ENCODE data around the gene ADAM15.

Gene ADAM15

GRCh38 chr1:155050560-155051341, at the start of gene ADAM15:
Gene ADAM15, plus strand, starts transcription at chr1:155051316. Its CDS starts 71 bp downstream, at chr1:155051387.
- no peak for DNase-seq

GRCh38 chr1:155001425-155001674, 49.8 kb upstream of the ADAM15 start:
- no peak for DNase-seq

GRCh38 chr1:155001675-155002463, 49.2 kb upstream of the ADAM15 start:
- peak; percentile 98 for DNase-seq

GRCh38 chr1:155002464-155003226, 48.5 kb upstream of the ADAM15 start, which contains the start of gene ZBTB7B:
Gene ZBTB7B, plus strand, starts transcription at chr1:155002802. Its CDS starts 11,859 bp downstream, at chr1:155014661.
- no peak for DNase-seq

GRCh38 chr1:155003227-155003765, 47.8 kb upstream of the ADAM15 start:
- no peak for DNase-seq

GRCh38 chr1:155003766-155004351, 47.3 kb upstream of the ADAM15 start:
- DNase-seq: no peak

- DNase-seq: no peak
Measured at GRCh38 chr1:155004352-155005075, 46.6 kb upstream of the ADAM15 start.

- DNase-seq: no peak
Measured at GRCh38 chr1:155005076-155006011, 45.8 kb upstream of the ADAM15 start.

GRCh38 chr1:155006601-155007101, 44.5 kb upstream of the ADAM15 start:
- no peak for DNase-seq

GRCh38 chr1:155007251-155007828, 43.8 kb upstream of the ADAM15 start:
- DNase-seq: no peak

- no peak for DNase-seq
Measured at GRCh38 chr1:155008015-155008941, 42.8 kb upstream of the ADAM15 start.

GRCh38 chr1:155009221-155009711, 41.9 kb upstream of the ADAM15 start:
- no peak for DNase-seq

- DNase-seq: no peak
Measured at GRCh38 chr1:155009742-155010141, 41.4 kb upstream of the ADAM15 start.

GRCh38 chr1:155010211-155010918, 40.8 kb upstream of the ADAM15 start:
- no peak for DNase-seq

- DNase-seq: no peak
Measured at GRCh38 chr1:155011004-155011416, 40.1 kb upstream of the ADAM15 start.

- DNase-seq: no peak
Measured at GRCh38 chr1:155011437-155012025, 39.6 kb upstream of the ADAM15 start.

GRCh38 chr1:155012026-155012546, 39.0 kb upstream of the ADAM15 start:
- no peak for DNase-seq

Data from SIG-M5 (cell line).